HG03175 (cell line): ENCODE data around the gene NCKAP5.
"Not testable (repeated sequence)": the region's sequence is repeated elsewhere in the genome, so short reads cannot be mapped to it uniquely, and the experiment has no call there.

Source experiments
- ATAC-seq: cut with Tn5 transposase; IDR thresholded peaks from one replicate; pipeline ENCODE4 v1.9.1; 2021; ENCODE audit warnings: mild to moderate bottlenecking, moderate library complexity; ENCODE audit not compliant: unreplicated experiment

NCKAP5 gene

GRCh38 chr2:133475610-133476009 is 92.7 kb downstream of the NCKAP5 start:
- no peak for ATAC-seq

- ATAC-seq, result not testable (repeated sequence)
Measured at GRCh38 chr2:133470446-133470845, 97.8 kb downstream of the NCKAP5 start.

- ATAC-seq, result no peak
Measured at GRCh38 chr2:133462811-133463210, 105.5 kb downstream of the NCKAP5 start.

GRCh38 chr2:133461484-133461883 is 106.8 kb downstream of the NCKAP5 start:
- no peak for ATAC-seq

- ATAC-seq, result no peak
Measured at GRCh38 chr2:133459590-133459989, 108.7 kb downstream of the NCKAP5 start.

GRCh38 chr2:133458280-133458679 is 110.0 kb downstream of the NCKAP5 start:
- no peak for ATAC-seq

- no peak for ATAC-seq
Measured at GRCh38 chr2:133457861-133458260, 110.4 kb downstream of the NCKAP5 start.

GRCh38 chr2:133456971-133457370 is 111.3 kb downstream of the NCKAP5 start:
- ATAC-seq, result no peak

GRCh38 chr2:133456156-133456555 is 112.1 kb downstream of the NCKAP5 start:
- ATAC-seq, result no peak

- ATAC-seq, result no peak
Measured at GRCh38 chr2:133453032-133453431, 115.2 kb downstream of the NCKAP5 start.

GRCh38 chr2:133452583-133452982 is 115.7 kb downstream of the NCKAP5 start:
- ATAC-seq, result no peak

- ATAC-seq, result no peak
Measured at GRCh38 chr2:133452146-133452545, 116.1 kb downstream of the NCKAP5 start.

- no peak for ATAC-seq
Measured at GRCh38 chr2:133448195-133448594, 120.1 kb downstream of the NCKAP5 start.

- no peak for ATAC-seq
Measured at GRCh38 chr2:133447303-133447702, 121.0 kb downstream of the NCKAP5 start.

GRCh38 chr2:133444465-133444864 is 123.8 kb downstream of the NCKAP5 start:
- no peak for ATAC-seq

- ATAC-seq, result no peak
Measured at GRCh38 chr2:133442393-133442792, 125.9 kb downstream of the NCKAP5 start.

- ATAC-seq, result no peak
Measured at GRCh38 chr2:133439565-133439920, 128.7 kb downstream of the NCKAP5 start.

- ATAC-seq, result no peak
Measured at GRCh38 chr2:133438848-133439564, 129.3 kb downstream of the NCKAP5 start.

- ATAC-seq, result no peak
Measured at GRCh38 chr2:133438026-133438425, 130.2 kb downstream of the NCKAP5 start.

- ATAC-seq, result no peak
Measured at GRCh38 chr2:133437492-133437891, 130.8 kb downstream of the NCKAP5 start.

- ATAC-seq, result no peak
Measured at GRCh38 chr2:133434959-133435668, 133.1 kb downstream of the NCKAP5 start.
